ENCODE results near the gene MAB21L2. TPM values are rescaled to one million over a fixed set of nuclear protein-coding genes. Genes with fewer than 3 reads are reported as not detected.

The MAB21L2 gene
- polyA plus RNA-seq, 1 of the 3 experiments (the other 2 are of a cell fraction): 0.92 TPM

DNA sequence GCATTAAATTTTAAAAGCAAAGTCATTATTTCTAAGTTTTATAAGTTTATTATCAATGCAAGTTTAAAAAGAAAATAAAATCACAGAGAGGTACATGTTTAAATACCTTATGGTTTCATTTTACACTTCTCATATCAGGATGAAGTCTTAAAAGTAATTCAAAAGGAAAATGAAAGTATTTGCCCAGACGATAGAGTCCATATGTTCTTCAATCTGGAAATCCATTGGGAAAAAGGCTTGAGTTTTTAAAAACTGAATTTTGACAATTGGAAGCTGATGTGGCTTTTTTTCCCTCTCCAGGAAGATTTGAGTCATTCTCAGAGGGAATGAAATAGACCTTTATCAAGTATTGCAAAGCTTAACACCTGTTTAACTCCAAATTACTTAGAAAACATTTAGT lies 37.1 kb downstream of the MAB21L2 start (continued):
- TF ChIP-seq, protein P1, sequence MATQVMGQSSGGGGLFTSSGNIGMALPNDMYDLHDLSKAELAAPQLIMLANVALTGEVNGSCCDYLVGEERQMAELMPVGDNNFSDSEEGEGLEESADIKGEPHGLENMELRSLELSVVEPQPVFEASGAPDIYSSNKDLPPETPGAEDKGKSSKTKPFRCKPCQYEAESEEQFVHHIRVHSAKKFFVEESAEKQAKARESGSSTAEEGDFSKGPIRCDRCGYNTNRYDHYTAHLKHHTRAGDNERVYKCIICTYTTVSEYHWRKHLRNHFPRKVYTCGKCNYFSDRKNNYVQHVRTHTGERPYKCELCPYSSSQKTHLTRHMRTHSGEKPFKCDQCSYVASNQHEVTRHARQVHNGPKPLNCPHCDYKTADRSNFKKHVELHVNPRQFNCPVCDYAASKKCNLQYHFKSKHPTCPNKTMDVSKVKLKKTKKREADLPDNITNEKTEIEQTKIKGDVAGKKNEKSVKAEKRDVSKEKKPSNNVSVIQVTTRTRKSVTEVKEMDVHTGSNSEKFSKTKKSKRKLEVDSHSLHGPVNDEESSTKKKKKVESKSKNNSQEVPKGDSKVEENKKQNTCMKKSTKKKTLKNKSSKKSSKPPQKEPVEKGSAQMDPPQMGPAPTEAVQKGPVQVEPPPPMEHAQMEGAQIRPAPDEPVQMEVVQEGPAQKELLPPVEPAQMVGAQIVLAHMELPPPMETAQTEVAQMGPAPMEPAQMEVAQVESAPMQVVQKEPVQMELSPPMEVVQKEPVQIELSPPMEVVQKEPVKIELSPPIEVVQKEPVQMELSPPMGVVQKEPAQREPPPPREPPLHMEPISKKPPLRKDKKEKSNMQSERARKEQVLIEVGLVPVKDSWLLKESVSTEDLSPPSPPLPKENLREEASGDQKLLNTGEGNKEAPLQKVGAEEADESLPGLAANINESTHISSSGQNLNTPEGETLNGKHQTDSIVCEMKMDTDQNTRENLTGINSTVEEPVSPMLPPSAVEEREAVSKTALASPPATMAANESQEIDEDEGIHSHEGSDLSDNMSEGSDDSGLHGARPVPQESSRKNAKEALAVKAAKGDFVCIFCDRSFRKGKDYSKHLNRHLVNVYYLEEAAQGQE (IDR thresholded peaks at IDR 0.05; ENCODE audit: low read depth, low read length): no peak
- TF ChIP-seq CTCF (IDR thresholded peaks at IDR 0.05): no peak
- TF ChIP-seq, protein P2, sequence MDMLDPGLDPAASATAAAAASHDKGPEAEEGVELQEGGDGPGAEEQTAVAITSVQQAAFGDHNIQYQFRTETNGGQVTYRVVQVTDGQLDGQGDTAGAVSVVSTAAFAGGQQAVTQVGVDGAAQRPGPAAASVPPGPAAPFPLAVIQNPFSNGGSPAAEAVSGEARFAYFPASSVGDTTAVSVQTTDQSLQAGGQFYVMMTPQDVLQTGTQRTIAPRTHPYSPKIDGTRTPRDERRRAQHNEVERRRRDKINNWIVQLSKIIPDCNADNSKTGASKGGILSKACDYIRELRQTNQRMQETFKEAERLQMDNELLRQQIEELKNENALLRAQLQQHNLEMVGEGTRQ (IDR thresholded peaks at IDR 0.05; ENCODE audit: borderline replicate concordance, low read depth, low read length): no peak

GRCh38 chr4:150624055-150624454 lies 42.1 kb downstream of the MAB21L2 start:
- Histone ChIP-seq H3K4me1 (ENCODE audit: control insufficient read depth in 1 of 2, insufficient read depth in 2 of 2, low read depth in 1 of 2, low read length in 1 of 2) (no peaks in the 10 kb centered on the region), H3K27ac (ENCODE audit: low read depth in 2 of 2, low read length in 1 of 2) (no peak overlapping the region), H3K9me2 (no peaks in the 10 kb centered on the region), H2AFZ (ENCODE audit: low read depth) (no peak overlapping the region), H4K20me1 (ENCODE audit: insufficient read depth) (no peaks in the 10 kb centered on the region), H3K79me2 (ENCODE audit: insufficient read depth) (no peaks in the 10 kb centered on the region), H3F3A (replicated peaks; ENCODE audit: insufficient read depth) (no peaks in the 10 kb centered on the region), H3K36me3 (replicated peaks in 1 of 2; ENCODE audit: control insufficient read depth in 1 of 2, insufficient read depth in 2 of 2, low read length in 1 of 2) (no peaks in the 10 kb centered on the region), H3K27me3 (ENCODE audit: insufficient read depth) (no peaks in the 10 kb centered on the region), H3K9me3 (no peaks in the 10 kb centered on the region), H3K9ac (no peak overlapping the region), H3K4me2 (no peak overlapping the region), H3K4me3 (ENCODE audit: low read depth in 2 of 2, low read length in 1 of 2) (no peak overlapping the region)
- no peak for DNase-seq
- ChIA-PET CTCF (no interaction called here), POLR2A (no interaction called here)
- TF ChIP-seq RAD21 (IDR thresholded peaks at IDR 0.05; ENCODE audit: low read length) (no peak), IRF3 (IDR thresholded peaks at IDR 0.05; ENCODE audit: low read depth, low read length) (no peak), CHD2 (IDR thresholded peaks at IDR 0.05; ENCODE audit: low read length, partially characterized antibody) (no peak)
- TF ChIP-seq, protein P2 (IDR thresholded peaks at IDR 0.05; ENCODE audit: borderline replicate concordance, low read depth, low read length): no peak
- WGBS (ENCODE audit: low lambda C conversion rate): 95% methylated on average over 1 of the region's 1 CpG

Data from SK-N-SH (cell line).